OCI-LY7 (cell line): ENCODE results near the gene ZBTB22. TPM values are rescaled to one million over a fixed set of nuclear protein-coding genes. Genes with fewer than 3 reads are reported as not detected.

Experiments
- BruUV-seq: library from RNA; stranded (reverse); fragments of 400-500 nt; replicated peaks from 2 replicates; lab custom pipeline; 2021; lab: Mats Ljungman, UMichigan
- CTCF ChIA-PET: fragments of 300-600 bp; sonication (Branson Sonifier 250); formaldehyde crosslinking; loops from one replicate; lab custom pipeline; 2022; ENCODE audit warnings: antibody characterized with exemption; ENCODE audit not compliant: unreplicated experiment; lab: Charles Lee
- POLR2A ChIA-PET: fragments of 300-600 bp; sonication (Branson Sonifier 250); formaldehyde crosslinking; loops from one replicate; lab custom pipeline; 2022; ENCODE audit warnings: antibody characterized with exemption; lab: Charles Lee
- DNase-seq: peaks from one replicate; pipeline ENCODE4 v3.0.0-alpha.2; 2015; ENCODE audit warnings: low spot score
- H2AFZ ChIP-seq: fragments of 200-600 bp; sonication (generic), shearing (Covaris generic); 2 replicates; pipeline ENCODE4 v1.6.1; 2014; ENCODE audit warnings: mild to moderate bottlenecking, antibody characterized with exemption, low read length, moderate library complexity
- H3K27ac ChIP-seq: fragments of 200-600 bp; sonication (generic); 2 replicates; pipeline ENCODE4 v1.5.1; 2014; ENCODE audit warnings: mixed run types, low read depth, mild to moderate bottlenecking, moderate library complexity, low read length, inconsistent platforms; ENCODE audit not compliant: poor library complexity, severe bottlenecking
- H3K36me3 ChIP-seq: fragments of 200-600 bp; sonication (generic); 2 replicates; pipeline ENCODE4 v1.6.1; 2014; ENCODE audit warnings: mild to moderate bottlenecking, antibody characterized with exemption, low read length, moderate library complexity, mixed read lengths; ENCODE audit not compliant: insufficient read depth
- H3K4me1 ChIP-seq: fragments of 200-600 bp; sonication (generic); 2 replicates; pipeline ENCODE4 v1.5.1; 2014; ENCODE audit warnings: mild to moderate bottlenecking, low read length; ENCODE audit not compliant: insufficient read depth, poor library complexity, severe bottlenecking
- H3K4me2 ChIP-seq: fragments of 200-600 bp; sonication (generic); 2 replicates; pipeline ENCODE4 v1.6.1; 2014; ENCODE audit warnings: mild to moderate bottlenecking, low read length
- H3K4me3 ChIP-seq: fragments of 200-600 bp; sonication (generic); 2 replicates; pipeline ENCODE4 v1.5.1; 2014; ENCODE audit warnings: mild to moderate bottlenecking, low read depth, low read length; ENCODE audit not compliant: poor library complexity, severe bottlenecking
- H3K79me2 ChIP-seq: fragments of 200-600 bp; sonication (generic); 2 replicates; pipeline ENCODE4 v1.6.1; 2016; ENCODE audit warnings: low read depth, mild to moderate bottlenecking, low read length, moderate library complexity, mixed read lengths; ENCODE audit not compliant: insufficient read depth
- H3K9me2 ChIP-seq: fragments of 200-600 bp; sonication (generic); 2 replicates; pipeline ENCODE4 v1.6.1; 2016; ENCODE audit warnings: mild to moderate bottlenecking, low read length, mixed read lengths; ENCODE audit not compliant: insufficient read depth
- H3K9me3 ChIP-seq: fragments of 200-600 bp; sonication (generic); 2 replicates; pipeline ENCODE4 v1.6.1; 2014; ENCODE audit warnings: mild to moderate bottlenecking, mixed run types, low read length, mixed read lengths
- H4K20me1 ChIP-seq: fragments of 200-600 bp; sonication (generic); 2 replicates; pipeline ENCODE4 v1.6.1; 2014; ENCODE audit warnings: mild to moderate bottlenecking, antibody characterized with exemption, low read length, moderate library complexity, mixed read lengths; ENCODE audit not compliant: insufficient read depth
- CTCF ChIP-seq: fragments of 200-600 bp; sonication (generic); conservative IDR thresholded peaks from 2 replicates; pipeline ENCODE4 v1.5.1; 2014; ENCODE audit warnings: mild to moderate bottlenecking, antibody characterized with exemption, low read length, moderate library complexity, mixed read lengths
- EZH2phosphoT487 ChIP-seq: fragments of 200-600 bp; sonication (generic); IDR thresholded peaks from 2 replicates; pipeline ENCODE4 v1.6.1; 2018; ENCODE audit warnings: low read depth, borderline replicate concordance, mild to moderate bottlenecking, mixed run types, antibody characterized with exemption, low read length, moderate library complexity, mixed read lengths
- intact Hi-C: fragments of 100-400 bp; cut with micrococcal nuclease; formaldehyde crosslinking; loops from one replicate; pipeline ENCODE4 v1.10.0; 2022; ENCODE audit not compliant: unreplicated experiment
- total RNA-seq, 2 experiments: library from RNA; depleted of rRNA in 1 of 2; stranded (reverse); fragments of >200 nt in 1 of 2; shearing (Covaris generic) in 1 of 2; gene quantifications; 2 replicates each; pipeline ENCODE4 v1.2.3, GENCODE V29; 2014 to 2022

Gene ZBTB22
- total RNA-seq, 2 experiments from 2014 or later = 14.1 to 21.6 TPM

GRCh38 chr6:33324125-33324524 lies 6.6 kb upstream of the ZBTB22 start:
- Histone ChIP-seq H3K9me3 (no peaks in the 10 kb centered on the region), H3K9me2 (no peaks in the 10 kb centered on the region), H3K4me1 (peaks cover 50% of the 10 kb centered on the region), H3K79me2 (peaks cover 36% of the 10 kb centered on the region), H3K4me3 (peak overlapping the region; percentile 88), H4K20me1 (no peaks in the 10 kb centered on the region), H3K36me3 (peaks cover 28% of the 10 kb centered on the region), H3K4me2 (peak overlapping the region; percentile 93), H3K27ac (peak overlapping the region; percentile 98), H2AFZ (no peak overlapping the region; the same call in 1 of the 2 replicates)
- TF ChIP-seq CTCF (no peak), EZH2phosphoT487 (no peak)
- intact Hi-C loops = loop anchor here (1.0 kb wide), 2 partner anchors 21 to 67 kb away; partner anchors contain the start of gene KIFC1
- peak; percentile 91 for DNase-seq
- no TSS peak for BruUV-seq
- POLR2A ChIA-PET = interaction anchor here (0.6 to 2.1 kb wide), 7 partner anchors 10 to 1910 kb away, joined by 3 to 21 read pairs (median 5); partner anchors contain the start of genes SYNGAP1 and TAPBP
- CTCF ChIA-PET = no interaction called here

GRCh38 chr6:33323623-33323948 lies 6.0 kb upstream of the ZBTB22 start:
- Histone ChIP-seq H3K79me2 (peaks cover 41% of the 10 kb centered on the region), H3K4me2 (peak overlapping the region; percentile 93), H4K20me1 (no peaks in the 10 kb centered on the region), H2AFZ (no peak overlapping the region), H3K27ac (peak overlapping the region; percentile 98), H3K4me3 (peak overlapping the region; percentile 88), H3K36me3 (peaks cover 34% of the 10 kb centered on the region), H3K9me2 (no peaks in the 10 kb centered on the region), H3K9me3 (no peaks in the 10 kb centered on the region), H3K4me1 (peaks cover 56% of the 10 kb centered on the region)
- CTCF ChIA-PET = no interaction called here
- DNase-seq = no peak
- no TSS peak for BruUV-seq
- intact Hi-C loops = no loop called here
- no peak for TF ChIP-seq EZH2phosphoT487
- no peak for TF ChIP-seq CTCF
- POLR2A ChIA-PET = interaction anchor here (0.5 to 1.8 kb wide), 4 partner anchors 10 to 371 kb away, joined by 3 to 12 read pairs (median 4); partner anchors contain the start of gene HLA-DMA

GRCh38 chr6:33321227-33321626 lies 3.7 kb upstream of the ZBTB22 start:
- Histone ChIP-seq H4K20me1 (no peaks in the 10 kb centered on the region), H3K4me3 (peak overlapping the region; percentile 88), H3K9me2 (no peaks in the 10 kb centered on the region), H2AFZ (no peak overlapping the region), H3K4me1 (peaks cover 63% of the 10 kb centered on the region), H3K27ac (peak overlapping the region; percentile 98), H3K9me3 (no peaks in the 10 kb centered on the region), H3K79me2 (peaks cover 45% of the 10 kb centered on the region), H3K4me2 (peak overlapping the region; percentile 84), H3K36me3 (peaks cover 43% of the 10 kb centered on the region)
- no TSS peak for BruUV-seq
- intact Hi-C loops = no loop called here
- CTCF ChIA-PET = interaction anchor here (0.7 kb wide), 1 partner anchor 105 kb away, joined by 3 read pairs; no protein-coding TSS in a partner anchor
- TF ChIP-seq EZH2phosphoT487 (no peak), CTCF (no peak)
- POLR2A ChIA-PET = interaction anchor here (0.6 kb wide), 1 partner anchor 97 kb away, joined by 3 read pairs; no protein-coding TSS in a partner anchor
- DNase-seq = no peak
